WTC11 (cell line): ENCODE data around the gene WNK2. TPM values are rescaled to one million over a fixed set of nuclear protein-coding genes. Genes with fewer than 3 reads are reported as not detected.

Experiments used
- ATAC-seq: fragments of 200-7000 bp; cut with Tn5 transposase; 2 replicates; pipeline ENCODE4 v1.10.0; 2021; ENCODE audit warnings: mild to moderate bottlenecking, moderate library complexity
- CTCF ChIA-PET: fragments of 300-600 bp; sonication (Branson Sonifier 250); formaldehyde crosslinking; loops from one replicate; lab custom pipeline; 2021; ENCODE audit warnings: antibody characterized with exemption; lab: Charles Lee
- POLR2A ChIA-PET: fragments of 350-600 bp; sonication (Branson Sonifier 250); formaldehyde crosslinking; loops from one replicate; lab custom pipeline; 2021; ENCODE audit warnings: antibody characterized with exemption; lab: Charles Lee
- DNase-seq: peaks from one replicate; pipeline ENCODE4 v3.0.0; 2021; ENCODE audit warnings: low spot score
- H3K27ac Mint-ChIP-seq: 2 replicates; pipeline ENCODE4 v1.8.0; 2021; ENCODE audit warnings: mixed read lengths
- H3K27me3 Mint-ChIP-seq: 2 replicates; pipeline ENCODE4 v1.8.0; 2021; ENCODE audit warnings: low read depth, mild to moderate bottlenecking, moderate library complexity, mixed read lengths
- H3K36me3 Mint-ChIP-seq: 2 replicates; pipeline ENCODE4 v1.8.0; 2021; ENCODE audit warnings: mixed read lengths
- H3K4me1 Mint-ChIP-seq: 2 replicates; pipeline ENCODE4 v1.8.0; 2022; ENCODE audit warnings: mixed read lengths
- H3K4me3 Mint-ChIP-seq: 2 replicates; pipeline ENCODE4 v1.8.0; 2021; ENCODE audit warnings: mild to moderate bottlenecking, moderate library complexity, mixed read lengths
- H3K9me3 Mint-ChIP-seq: 2 replicates; pipeline ENCODE4 v1.8.0; 2021; ENCODE audit warnings: mixed read lengths
- ATF1 ChIP-seq: sonication (generic); formaldehyde crosslinking; IDR thresholded peaks from 2 replicates; pipeline ENCODE4 v1.8.1; 2023; ENCODE audit warnings: mild to moderate bottlenecking, moderate library complexity, missing genetic modification reagents
- CREB1 ChIP-seq: sonication (generic); formaldehyde crosslinking; IDR thresholded peaks from 2 replicates; pipeline ENCODE4 v1.8.0; 2023; ENCODE audit warnings: mild to moderate bottlenecking, missing genetic modification reagents
- CREM ChIP-seq: sonication (generic); formaldehyde crosslinking; IDR thresholded peaks from 2 replicates; pipeline ENCODE4 v1.8.1; 2022; ENCODE audit warnings: mild to moderate bottlenecking, missing genetic modification reagents, moderate library complexity
- FOXJ3 ChIP-seq: sonication (generic); formaldehyde crosslinking; IDR thresholded peaks from 2 replicates; pipeline ENCODE4 v1.9.0; 2021; ENCODE audit warnings: missing genetic modification reagents, mild to moderate bottlenecking, borderline replicate concordance
- GABPB1 ChIP-seq: sonication (generic); formaldehyde crosslinking; IDR thresholded peaks from 2 replicates; pipeline ENCODE4 v1.8.1; 2023; ENCODE audit warnings: mild to moderate bottlenecking, missing genetic modification reagents
- PRDM15 ChIP-seq: sonication (generic); formaldehyde crosslinking; IDR thresholded peaks from 2 replicates; pipeline ENCODE4 v1.8.0; 2022; ENCODE audit warnings: missing genetic modification reagents
- PREB ChIP-seq: sonication (generic); formaldehyde crosslinking; IDR thresholded peaks from 2 replicates; pipeline ENCODE4 v1.8.1; 2022; ENCODE audit warnings: mild to moderate bottlenecking, missing genetic modification reagents, moderate library complexity, borderline replicate concordance
- STAT6 ChIP-seq: sonication (generic); formaldehyde crosslinking; conservative IDR thresholded peaks from 2 replicates; pipeline ENCODE4 v1.8.1; 2023; ENCODE audit warnings: mild to moderate bottlenecking, low read depth, missing genetic modification reagents, moderate library complexity
- TCF7 ChIP-seq: sonication (generic); formaldehyde crosslinking; IDR thresholded peaks from 2 replicates; pipeline ENCODE4 v1.8.0; 2022; ENCODE audit warnings: mild to moderate bottlenecking, low read depth, missing genetic modification reagents, moderate library complexity
- TEAD1 ChIP-seq: sonication (generic); formaldehyde crosslinking; IDR thresholded peaks from 2 replicates; pipeline ENCODE4 v1.8.0; 2022; ENCODE audit warnings: mild to moderate bottlenecking, missing genetic modification reagents
- ZMAT4 ChIP-seq: fragments of 250-450 bp; sonication (Bioruptor Pico); IDR thresholded peaks from 2 replicates; pipeline ENCODE4 v1.9.0; 2021; ENCODE audit warnings: mild to moderate bottlenecking
- ZNF512 ChIP-seq: sonication (generic); formaldehyde crosslinking; IDR thresholded peaks from 2 replicates; pipeline ENCODE4 v1.8.1; 2022; ENCODE audit warnings: missing genetic modification reagents, borderline replicate concordance
- total RNA-seq: library from RNA; stranded (reverse); gene quantifications from 3 replicates; pipeline ENCODE4 v1.2.3, GENCODE V29; 2021
- TF ChIP-seq, protein P1 (sequence below): fragments of 250-450 bp; sonication (Bioruptor Pico); IDR thresholded peaks from 2 replicates; pipeline ENCODE4 v1.8.0; 2021; ENCODE audit warnings: mild to moderate bottlenecking
- TF ChIP-seq, protein P2 (sequence below): fragments of 250-450 bp; sonication (Bioruptor Pico); IDR thresholded peaks from 2 replicates; pipeline ENCODE4 v2.1.2; 2022; ENCODE audit warnings: mild to moderate bottlenecking, moderate library complexity
- TF ChIP-seq, protein P3 (sequence below): sonication (generic); formaldehyde crosslinking; IDR thresholded peaks from 2 replicates; pipeline ENCODE4 v1.8.1; 2023; ENCODE audit warnings: mild to moderate bottlenecking, missing genetic modification reagents
- TF ChIP-seq, protein P4 (sequence below): sonication (generic); formaldehyde crosslinking; conservative IDR thresholded peaks from 2 replicates; pipeline ENCODE4 v1.8.1; 2022; ENCODE audit warnings: mild to moderate bottlenecking, missing genetic modification reagents
- TF ChIP-seq, protein P5 (sequence below): sonication (generic); formaldehyde crosslinking; IDR thresholded peaks from 2 replicates; pipeline ENCODE4 v1.8.1; 2023; ENCODE audit warnings: mild to moderate bottlenecking, missing genetic modification reagents, borderline replicate concordance

Gene WNK2
- total RNA-seq, 1 experiment from 2014 or later: 120 TPM

DNA sequence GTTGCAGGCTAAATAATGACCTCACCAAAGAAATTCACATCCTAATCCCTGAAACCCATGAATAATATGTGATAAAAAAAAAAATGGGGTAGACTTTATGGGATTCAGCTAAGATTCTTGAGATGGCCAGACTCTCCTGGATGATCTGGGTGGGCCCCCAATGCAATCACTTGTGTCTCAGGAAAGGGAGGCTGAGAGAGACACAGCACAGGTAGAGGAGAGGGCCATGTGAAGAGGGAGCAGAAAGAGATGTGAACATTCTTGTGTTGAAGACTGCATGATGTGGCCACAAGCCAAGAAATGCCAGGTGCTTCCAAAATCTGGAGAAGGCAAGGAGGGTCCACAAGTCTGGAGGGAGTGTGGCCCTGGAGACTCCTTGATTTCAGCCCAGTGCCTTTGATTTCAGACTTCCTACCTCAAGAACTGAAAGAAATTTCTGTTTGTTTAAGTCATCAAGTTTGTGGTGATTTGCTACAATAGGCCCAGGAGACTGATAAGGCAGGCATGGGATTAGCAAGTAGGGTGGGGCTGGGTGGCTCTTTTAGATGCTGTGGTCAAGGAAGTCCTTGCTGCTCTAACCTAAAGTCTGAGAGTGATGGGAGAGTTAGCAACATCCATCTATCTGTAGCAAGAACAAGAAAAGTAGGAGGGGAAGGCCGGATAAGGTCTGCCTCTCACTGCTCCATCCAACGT, 180.9 kb downstream of the WNK2 start:
- no peak for DNase-seq
- H3K27me3 Mint-ChIP-seq: peaks cover 27% of the 10 kb centered on the region
- POLR2A ChIA-PET: no interaction called here
- TF ChIP-seq TEAD1 (peak; percentile 12; the same call in 1 of the 2 replicates), FOXJ3 (no peak), CREB1 (CRISPR knock-in tag) (no peak), TCF7 (no peak), ZNF512 (CRISPR knock-in tag) (no peak), PRDM15 (CRISPR knock-in tag) (no peak), ATF1 (CRISPR knock-in tag) (no peak), ZMAT4 (CRISPR knock-in tag) (peak; percentile 68; the same call in 1 of the 2 replicates), CREM (CRISPR knock-in tag) (no peak), GABPB1 (CRISPR knock-in tag) (no peak), PREB (CRISPR knock-in tag) (no peak), STAT6 (CRISPR knock-in tag) (no peak)
- TF ChIP-seq, protein P1, sequence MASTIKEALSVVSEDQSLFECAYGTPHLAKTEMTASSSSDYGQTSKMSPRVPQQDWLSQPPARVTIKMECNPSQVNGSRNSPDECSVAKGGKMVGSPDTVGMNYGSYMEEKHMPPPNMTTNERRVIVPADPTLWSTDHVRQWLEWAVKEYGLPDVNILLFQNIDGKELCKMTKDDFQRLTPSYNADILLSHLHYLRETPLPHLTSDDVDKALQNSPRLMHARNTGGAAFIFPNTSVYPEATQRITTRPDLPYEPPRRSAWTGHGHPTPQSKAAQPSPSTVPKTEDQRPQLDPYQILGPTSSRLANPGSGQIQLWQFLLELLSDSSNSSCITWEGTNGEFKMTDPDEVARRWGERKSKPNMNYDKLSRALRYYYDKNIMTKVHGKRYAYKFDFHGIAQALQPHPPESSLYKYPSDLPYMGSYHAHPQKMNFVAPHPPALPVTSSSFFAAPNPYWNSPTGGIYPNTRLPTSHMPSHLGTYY (CRISPR knock-in tag): no peak
- TF ChIP-seq, protein P2, sequence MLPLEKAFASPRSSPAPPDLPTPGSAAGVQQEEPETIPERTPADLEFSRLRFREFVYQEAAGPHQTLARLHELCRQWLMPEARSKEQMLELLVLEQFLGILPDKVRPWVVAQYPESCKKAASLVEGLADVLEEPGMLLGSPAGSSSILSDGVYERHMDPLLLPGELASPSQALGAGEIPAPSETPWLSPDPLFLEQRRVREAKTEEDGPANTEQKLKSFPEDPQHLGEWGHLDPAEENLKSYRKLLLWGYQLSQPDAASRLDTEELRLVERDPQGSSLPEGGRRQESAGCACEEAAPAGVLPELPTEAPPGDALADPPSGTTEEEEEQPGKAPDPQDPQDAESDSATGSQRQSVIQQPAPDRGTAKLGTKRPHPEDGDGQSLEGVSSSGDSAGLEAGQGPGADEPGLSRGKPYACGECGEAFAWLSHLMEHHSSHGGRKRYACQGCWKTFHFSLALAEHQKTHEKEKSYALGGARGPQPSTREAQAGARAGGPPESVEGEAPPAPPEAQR (CRISPR knock-in tag): no peak
- TF ChIP-seq, protein P3, sequence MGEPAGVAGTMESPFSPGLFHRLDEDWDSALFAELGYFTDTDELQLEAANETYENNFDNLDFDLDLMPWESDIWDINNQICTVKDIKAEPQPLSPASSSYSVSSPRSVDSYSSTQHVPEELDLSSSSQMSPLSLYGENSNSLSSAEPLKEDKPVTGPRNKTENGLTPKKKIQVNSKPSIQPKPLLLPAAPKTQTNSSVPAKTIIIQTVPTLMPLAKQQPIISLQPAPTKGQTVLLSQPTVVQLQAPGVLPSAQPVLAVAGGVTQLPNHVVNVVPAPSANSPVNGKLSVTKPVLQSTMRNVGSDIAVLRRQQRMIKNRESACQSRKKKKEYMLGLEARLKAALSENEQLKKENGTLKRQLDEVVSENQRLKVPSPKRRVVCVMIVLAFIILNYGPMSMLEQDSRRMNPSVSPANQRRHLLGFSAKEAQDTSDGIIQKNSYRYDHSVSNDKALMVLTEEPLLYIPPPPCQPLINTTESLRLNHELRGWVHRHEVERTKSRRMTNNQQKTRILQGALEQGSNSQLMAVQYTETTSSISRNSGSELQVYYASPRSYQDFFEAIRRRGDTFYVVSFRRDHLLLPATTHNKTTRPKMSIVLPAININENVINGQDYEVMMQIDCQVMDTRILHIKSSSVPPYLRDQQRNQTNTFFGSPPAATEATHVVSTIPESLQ: no peak
- TF ChIP-seq, protein P4, sequence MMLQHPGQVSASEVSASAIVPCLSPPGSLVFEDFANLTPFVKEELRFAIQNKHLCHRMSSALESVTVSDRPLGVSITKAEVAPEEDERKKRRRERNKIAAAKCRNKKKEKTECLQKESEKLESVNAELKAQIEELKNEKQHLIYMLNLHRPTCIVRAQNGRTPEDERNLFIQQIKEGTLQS (CRISPR knock-in tag): no peak
- TF ChIP-seq, protein P5, sequence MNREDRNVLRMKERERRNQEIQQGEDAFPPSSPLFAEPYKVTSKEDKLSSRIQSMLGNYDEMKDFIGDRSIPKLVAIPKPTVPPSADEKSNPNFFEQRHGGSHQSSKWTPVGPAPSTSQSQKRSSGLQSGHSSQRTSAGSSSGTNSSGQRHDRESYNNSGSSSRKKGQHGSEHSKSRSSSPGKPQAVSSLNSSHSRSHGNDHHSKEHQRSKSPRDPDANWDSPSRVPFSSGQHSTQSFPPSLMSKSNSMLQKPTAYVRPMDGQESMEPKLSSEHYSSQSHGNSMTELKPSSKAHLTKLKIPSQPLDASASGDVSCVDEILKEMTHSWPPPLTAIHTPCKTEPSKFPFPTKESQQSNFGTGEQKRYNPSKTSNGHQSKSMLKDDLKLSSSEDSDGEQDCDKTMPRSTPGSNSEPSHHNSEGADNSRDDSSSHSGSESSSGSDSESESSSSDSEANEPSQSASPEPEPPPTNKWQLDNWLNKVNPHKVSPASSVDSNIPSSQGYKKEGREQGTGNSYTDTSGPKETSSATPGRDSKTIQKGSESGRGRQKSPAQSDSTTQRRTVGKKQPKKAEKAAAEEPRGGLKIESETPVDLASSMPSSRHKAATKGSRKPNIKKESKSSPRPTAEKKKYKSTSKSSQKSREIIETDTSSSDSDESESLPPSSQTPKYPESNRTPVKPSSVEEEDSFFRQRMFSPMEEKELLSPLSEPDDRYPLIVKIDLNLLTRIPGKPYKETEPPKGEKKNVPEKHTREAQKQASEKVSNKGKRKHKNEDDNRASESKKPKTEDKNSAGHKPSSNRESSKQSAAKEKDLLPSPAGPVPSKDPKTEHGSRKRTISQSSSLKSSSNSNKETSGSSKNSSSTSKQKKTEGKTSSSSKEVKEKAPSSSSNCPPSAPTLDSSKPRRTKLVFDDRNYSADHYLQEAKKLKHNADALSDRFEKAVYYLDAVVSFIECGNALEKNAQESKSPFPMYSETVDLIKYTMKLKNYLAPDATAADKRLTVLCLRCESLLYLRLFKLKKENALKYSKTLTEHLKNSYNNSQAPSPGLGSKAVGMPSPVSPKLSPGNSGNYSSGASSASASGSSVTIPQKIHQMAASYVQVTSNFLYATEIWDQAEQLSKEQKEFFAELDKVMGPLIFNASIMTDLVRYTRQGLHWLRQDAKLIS: no peak

More for the DNA sequence above, 180.9 kb downstream of the WNK2 start:
- Mint-ChIP-seq H3K9me3 (peaks cover 28% of the 10 kb centered on the region), H3K36me3 (peaks cover 45% of the 10 kb centered on the region), H3K4me1 (peaks cover 13% of the 10 kb centered on the region), H3K4me3 (no peak overlapping the region), H3K27ac (peak overlapping the region; percentile 78)
- no peak for ATAC-seq
- CTCF ChIA-PET: no interaction called here
